GM12801 (cell line): ENCODE measurements around the gene SLAMF1.

Experiments used
- TF ChIP-seq, protein P1 (sequence below): IDR thresholded peaks from one replicate; pipeline ENCODE4 v1.5.1; 2011; ENCODE audit warnings: control low read depth; ENCODE audit not compliant: insufficient read length; ENCODE audit errors: extremely low read depth

Gene SLAMF1

DNA sequence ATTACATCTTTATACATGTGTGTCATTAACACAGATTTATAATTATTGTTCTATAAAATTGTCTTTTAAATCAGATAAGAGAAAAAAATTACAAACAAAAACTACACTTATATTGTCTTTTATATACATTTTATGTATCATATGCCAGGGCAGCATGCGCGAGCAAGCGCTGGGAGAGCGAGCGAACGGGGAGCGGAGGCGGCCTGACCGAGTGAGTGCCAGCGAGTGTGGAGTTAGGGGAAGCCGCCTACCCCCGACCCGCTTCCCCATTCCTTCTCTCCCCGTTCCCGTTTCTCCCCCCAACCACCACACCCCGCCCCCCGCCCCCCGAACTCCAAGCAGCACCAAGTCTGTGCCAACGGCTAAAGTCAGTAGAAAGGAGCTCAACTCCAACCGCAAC is 23.0 kb upstream of the SLAMF1 start:
- TF ChIP-seq, protein P1, sequence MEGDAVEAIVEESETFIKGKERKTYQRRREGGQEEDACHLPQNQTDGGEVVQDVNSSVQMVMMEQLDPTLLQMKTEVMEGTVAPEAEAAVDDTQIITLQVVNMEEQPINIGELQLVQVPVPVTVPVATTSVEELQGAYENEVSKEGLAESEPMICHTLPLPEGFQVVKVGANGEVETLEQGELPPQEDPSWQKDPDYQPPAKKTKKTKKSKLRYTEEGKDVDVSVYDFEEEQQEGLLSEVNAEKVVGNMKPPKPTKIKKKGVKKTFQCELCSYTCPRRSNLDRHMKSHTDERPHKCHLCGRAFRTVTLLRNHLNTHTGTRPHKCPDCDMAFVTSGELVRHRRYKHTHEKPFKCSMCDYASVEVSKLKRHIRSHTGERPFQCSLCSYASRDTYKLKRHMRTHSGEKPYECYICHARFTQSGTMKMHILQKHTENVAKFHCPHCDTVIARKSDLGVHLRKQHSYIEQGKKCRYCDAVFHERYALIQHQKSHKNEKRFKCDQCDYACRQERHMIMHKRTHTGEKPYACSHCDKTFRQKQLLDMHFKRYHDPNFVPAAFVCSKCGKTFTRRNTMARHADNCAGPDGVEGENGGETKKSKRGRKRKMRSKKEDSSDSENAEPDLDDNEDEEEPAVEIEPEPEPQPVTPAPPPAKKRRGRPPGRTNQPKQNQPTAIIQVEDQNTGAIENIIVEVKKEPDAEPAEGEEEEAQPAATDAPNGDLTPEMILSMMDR: no peak

DNA sequence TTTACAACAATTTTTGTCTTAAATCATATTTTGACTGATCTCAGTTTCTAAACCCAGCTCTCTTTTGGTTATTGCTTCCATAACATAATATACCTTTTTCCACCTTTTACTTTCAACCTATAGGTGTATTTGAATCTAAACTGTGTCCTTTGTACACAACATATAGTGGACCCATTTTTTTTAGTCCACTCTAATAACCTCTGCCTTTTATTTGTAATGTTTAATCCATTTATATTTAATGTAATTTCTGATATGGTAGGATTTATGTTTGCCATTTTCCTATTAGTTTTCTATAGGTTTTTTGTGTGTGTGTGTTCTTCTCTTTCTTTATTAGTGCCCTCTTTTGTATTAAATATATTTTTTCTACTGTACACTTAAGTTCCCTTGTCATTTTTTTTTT is 22.4 kb upstream of the SLAMF1 start:
- TF ChIP-seq, protein P1: no peak

DNA sequence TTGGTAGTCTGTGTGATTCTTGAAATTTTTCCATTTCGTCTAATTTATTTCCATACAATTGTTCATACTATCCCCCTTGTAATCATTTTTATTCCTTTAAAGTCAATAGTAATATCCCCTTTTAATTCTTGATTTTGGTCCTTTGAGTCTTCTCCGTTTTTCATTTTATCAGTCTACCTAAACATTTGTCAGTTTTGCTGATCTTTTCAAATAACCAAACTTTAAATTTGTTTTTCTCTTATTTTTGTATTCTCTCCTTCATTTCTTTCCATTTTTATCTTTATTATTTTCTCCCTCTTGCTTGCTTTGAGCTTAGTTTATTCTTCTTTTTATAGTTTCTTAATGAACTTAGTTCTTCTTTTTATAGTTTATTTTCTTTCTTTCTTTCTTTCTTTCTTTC is 21.1 kb upstream of the SLAMF1 start:
- TF ChIP-seq, protein P1: no peak

DNA sequence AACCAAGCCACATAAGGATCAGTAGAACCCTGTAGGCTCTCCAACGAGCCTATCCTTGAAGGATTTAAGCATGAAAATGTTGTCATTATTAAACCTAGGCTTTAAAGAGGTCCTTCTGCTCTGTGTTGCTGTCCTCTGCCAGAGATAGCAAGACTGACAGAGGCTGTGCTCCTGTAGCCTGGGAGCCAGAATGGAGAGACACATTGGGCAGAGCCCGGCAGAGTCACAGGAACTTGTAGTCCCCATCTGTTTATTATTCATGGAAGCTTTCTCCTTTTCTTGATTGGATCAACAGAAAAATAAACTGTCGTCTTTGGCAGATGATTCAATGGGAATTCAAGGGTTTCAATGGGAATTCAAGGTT is 19.2 kb upstream of the SLAMF1 start:
- TF ChIP-seq, protein P1: no peak

DNA sequence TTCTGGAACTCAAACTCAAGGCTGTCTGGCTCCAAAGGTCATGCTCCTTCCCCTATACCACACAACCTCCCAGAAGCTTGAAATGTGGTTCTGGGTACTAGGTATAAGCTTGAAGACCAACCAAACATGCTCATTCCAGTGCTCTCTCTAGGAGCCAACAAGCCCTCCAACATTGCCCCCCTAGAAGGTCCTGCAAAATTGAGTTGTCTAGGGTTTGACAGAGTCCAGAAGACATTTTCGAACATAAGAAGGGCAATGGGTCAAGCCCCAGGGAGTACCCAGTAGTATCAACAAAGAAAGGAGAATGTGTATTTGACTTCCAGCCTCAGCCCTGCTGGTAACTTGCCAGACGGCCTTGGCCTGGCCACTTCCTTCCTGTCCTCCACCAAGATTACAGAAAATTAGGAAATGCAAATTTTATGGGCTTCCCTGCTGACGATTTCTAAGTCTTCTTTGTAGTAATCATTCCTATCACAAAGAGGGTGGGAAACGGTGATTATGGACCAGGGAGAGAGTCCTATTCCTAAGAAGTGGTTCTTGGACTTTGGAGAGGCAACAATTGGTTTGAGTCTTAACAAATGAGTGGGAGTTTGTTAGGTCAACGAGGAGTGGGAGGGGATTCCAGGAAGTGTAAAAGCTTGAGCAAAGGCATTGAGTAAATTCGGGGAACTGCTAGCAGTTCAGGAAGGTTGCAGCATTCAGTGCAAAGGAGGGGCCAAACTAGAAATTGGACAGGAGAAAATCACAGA is 18.7 kb upstream of the SLAMF1 start:
- TF ChIP-seq, protein P1: no peak

DNA sequence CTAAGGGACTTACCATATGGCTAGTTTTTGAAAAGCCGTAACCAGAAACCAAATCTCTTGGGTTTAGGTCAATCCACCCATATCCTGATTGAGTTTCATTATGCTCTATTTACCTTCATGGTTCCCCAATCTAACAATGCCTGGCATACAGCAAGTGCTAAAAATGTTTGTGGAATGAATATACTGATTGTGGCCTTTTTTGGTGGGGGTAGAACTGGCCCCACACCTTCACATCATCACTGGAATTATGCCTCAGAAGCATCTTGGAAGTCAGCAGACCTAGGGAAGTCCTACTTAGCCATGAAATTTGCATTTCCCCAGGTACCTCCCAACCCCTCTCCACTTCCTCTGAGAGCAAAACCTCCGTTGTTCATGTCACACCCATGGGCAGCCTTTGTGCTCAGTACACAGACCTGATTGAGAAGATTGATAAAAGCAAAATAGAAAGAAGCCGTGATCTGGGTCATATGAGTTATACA is 17.8 kb upstream of the SLAMF1 start:
- TF ChIP-seq, protein P1: no peak

DNA sequence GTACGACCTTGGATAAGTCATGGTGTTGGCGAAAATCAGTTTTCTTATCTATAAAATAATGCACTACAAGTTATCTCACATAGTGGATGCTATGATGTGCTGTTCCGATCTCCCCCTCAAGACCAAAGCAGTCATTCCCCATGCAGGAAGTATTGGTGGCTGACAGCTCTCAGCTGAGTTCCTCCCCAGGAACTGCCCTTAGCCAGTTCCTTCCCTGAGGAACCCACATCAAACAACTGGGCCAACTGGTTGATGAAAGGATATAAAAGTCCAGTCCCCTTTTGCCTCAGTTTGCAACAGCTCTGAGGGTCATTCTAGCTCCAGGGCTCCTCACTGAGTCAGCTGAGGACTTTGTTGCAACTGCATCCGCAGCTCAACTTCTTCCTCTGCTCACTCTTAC is 16.1 kb upstream of the SLAMF1 start:
- TF ChIP-seq, protein P1: no peak
